Right lobe of liver (tissue), 6 donors: ENCODE measurements around the gene PYGB. TPM values are rescaled to one million over a fixed set of nuclear protein-coding genes. Genes with fewer than 3 reads are reported as not detected.
"Not testable (repeated sequence)": the region's sequence is repeated elsewhere in the genome, so short reads cannot be mapped to it uniquely, and the experiment has no call there.

Source experiments
- ATAC-seq, 4 donors: fragments of 200-7000 bp; cut with Tn5 transposase; one replicate each; pipeline ENCODE4 v1.9.1; 2020; ENCODE audit warnings: mild to moderate bottlenecking in 4 of 4, moderate library complexity in 4 of 4
- DNase-seq, 3 donors: peaks; one replicate each; pipeline ENCODE4 v3.0.0-alpha.2; 2020
- H3K27ac ChIP-seq, 3 donors: fragments of 200-600 bp; one replicate each; pipeline ENCODE4 v1.8.0; 2022
- H3K27me3 ChIP-seq, 2 donors: fragments of 200-600 bp; one replicate each; pipeline ENCODE4 v1.8.0; 2022
- H3K36me3 ChIP-seq, 4 donors: fragments of 200-600 bp; sonication (generic) in 1 of 4; one replicate each; pipeline versions ENCODE4 v1.5.1 to v1.8.0; 2017 to 2022; ENCODE audit warnings: control low read depth in 1 of 4
- H3K4me1 ChIP-seq, 4 donors: fragments of 200-600 bp; sonication (generic) in 1 of 4; one replicate each; pipeline versions ENCODE4 v1.5.1 to v1.8.0; 2017 to 2022; ENCODE audit warnings: control low read depth in 1 of 4
- H3K4me3 ChIP-seq, 3 donors: fragments of 200-600 bp; one replicate each; pipeline ENCODE4 v1.8.0; 2022
- H3K9me3 ChIP-seq, 4 donors: fragments of 200-600 bp; sonication (generic) in 1 of 4; one replicate each; pipeline versions ENCODE4 v1.5.1 to v1.8.0; 2017 to 2022; ENCODE audit warnings: control low read depth in 1 of 4
- CTCF ChIP-seq, 4 donors: fragments of 200-600 bp in 3 of 4; fragments of 450-650 bp in 1 of 4; IDR thresholded peaks; one replicate each; pipeline versions ENCODE4 v1.5.1 to v1.8.0; 2016 to 2022; ENCODE audit warnings: antibody characterized with exemption in 4 of 4, mild to moderate bottlenecking in 2 of 4
- POLR2A ChIP-seq: fragments of 450-650 bp; IDR thresholded peaks from one replicate; pipeline ENCODE4 v1.6.1; 2017; ENCODE audit warnings: antibody characterized with exemption, mild to moderate bottlenecking
- whole genome bisulfite sequencing: methylation state at CpG from one replicate; pipeline ENCODE4 v1.1.6; 2018; ENCODE audit warnings: low coverage, low lambda C conversion rate; ENCODE audit not compliant: insufficient coverage; ENCODE audit errors: missing lambda C conversion rate; 5-methylcytosine and 5-hydroxymethylcytosine counted together
- intact Hi-C, 2 donors: fragments of 100-400 bp; cut with DNase I; formaldehyde crosslinking; loops; one replicate each; pipeline versions ENCODE4 v1.11.2 to v1.14.1; 2022
- total RNA-seq, 6 experiments: library from RNA; depleted of rRNA in 2 of 6; stranded (reverse); fragments of >200 nt in 2 of 6; fragmentation: NEBNext Ultra II Directional in 3 of 6; extraction: Animal tissue kit (Norgen Biotek cat#: 25700) in 3 of 6; gene quantifications; one replicate each; pipeline versions ENCODE4 v1.1.0 to v1.2.4, GENCODE V29; 2016 to 2023
- donor health status: DM: no; HTN: yes; CAD: no.
- donor health status: DM: no; HTN: no; CAD: no.
- donor health status: DM: no; HTN: no; CAD: no.
- donor health status: DM: no; HTN: yes; CAD: no.
- donor health status: DM: no; HTN: yes; CAD: no.

PYGB gene
- total RNA-seq, 6 experiments from 2014 or later, result 6.6 to 27.4 (median 13.2) TPM

GRCh38 chr20:25259358-25259757 lies 11.5 kb downstream of the PYGB start:
- no peak overlapping the region for H3K4me3 ChIP-seq
- H3K27me3 ChIP-seq, result no peaks in the 10 kb centered on the region
- ATAC-seq, result no peak
- DNase-seq, result no peak
- intact Hi-C loops, result no loop called here
- H3K36me3 ChIP-seq, result peaks cover 0 to 2% (median 0%) of the 10 kb centered on the region in 4 donors
- no peak overlapping the region for H3K27ac ChIP-seq
- TF ChIP-seq CTCF (IDR thresholded peaks at IDR 0.05) (no peak), POLR2A (no peak)
- H3K4me1 ChIP-seq, result peaks cover 0 to 16% (median 6%) of the 10 kb centered on the region in 4 donors
- WGBS, result 98% methylated on average over 8 of the region's 12 CpGs
- no peaks in the 10 kb centered on the region for H3K9me3 ChIP-seq

DNA sequence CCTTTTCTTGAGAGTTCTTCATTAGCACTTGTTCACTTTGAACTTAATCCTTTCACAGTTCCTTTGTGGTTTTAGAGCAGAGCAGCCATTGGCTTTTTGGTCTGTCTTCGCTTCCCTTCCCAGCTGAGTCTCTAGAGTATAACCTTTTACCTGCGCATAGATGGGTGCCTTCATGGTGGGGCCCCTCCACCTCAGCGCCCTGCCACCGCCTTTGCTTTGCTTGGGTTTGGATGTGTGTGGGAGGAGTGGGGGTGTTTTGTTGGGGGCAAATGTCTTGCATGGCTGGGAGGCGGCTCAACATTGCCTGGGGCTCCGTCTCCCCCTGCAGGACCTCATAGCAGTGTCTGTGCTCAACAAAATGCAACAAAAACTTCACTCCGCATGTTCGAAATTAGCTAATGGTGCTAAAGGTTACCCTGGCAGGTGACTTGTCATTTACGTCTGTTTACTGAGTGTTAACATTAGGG lies 11.9 kb downstream of the PYGB start:
- Histone ChIP-seq H3K36me3 (peaks cover 0 to 2% (median 0%) of the 10 kb centered on the region in 4 donors), H3K9me3 (no peaks in the 10 kb centered on the region), H3K4me3 (no peak overlapping the region), H3K27ac (no peak overlapping the region), H3K4me1 (peaks cover 0 to 16% (median 6%) of the 10 kb centered on the region in 4 donors), H3K27me3 (no peaks in the 10 kb centered on the region)
- 96% methylated on average over 7 of the region's 9 CpGs for WGBS
- TF ChIP-seq POLR2A (no peak), CTCF (IDR thresholded peaks at IDR 0.05) (no peak)
- no peak for ATAC-seq
- intact Hi-C loops, result no loop called here
- DNase-seq, result no peak

- DNase-seq, intact Hi-C loops, H3K27ac ChIP-seq, ATAC-seq, H3K27me3 ChIP-seq, H3K36me3 ChIP-seq, H3K9me3 ChIP-seq, H3K4me3 ChIP-seq: not testable (repeated sequence)
- peaks cover 0 to 12% (median 4%) of the 10 kb centered on the region in 4 donors for H3K4me1 ChIP-seq
- 79% methylated on average over 9 of the region's 16 CpGs for WGBS
These were observed 13.0 kb downstream of the PYGB start for GRCh38 chr20:25260770-25261437.

DNA sequence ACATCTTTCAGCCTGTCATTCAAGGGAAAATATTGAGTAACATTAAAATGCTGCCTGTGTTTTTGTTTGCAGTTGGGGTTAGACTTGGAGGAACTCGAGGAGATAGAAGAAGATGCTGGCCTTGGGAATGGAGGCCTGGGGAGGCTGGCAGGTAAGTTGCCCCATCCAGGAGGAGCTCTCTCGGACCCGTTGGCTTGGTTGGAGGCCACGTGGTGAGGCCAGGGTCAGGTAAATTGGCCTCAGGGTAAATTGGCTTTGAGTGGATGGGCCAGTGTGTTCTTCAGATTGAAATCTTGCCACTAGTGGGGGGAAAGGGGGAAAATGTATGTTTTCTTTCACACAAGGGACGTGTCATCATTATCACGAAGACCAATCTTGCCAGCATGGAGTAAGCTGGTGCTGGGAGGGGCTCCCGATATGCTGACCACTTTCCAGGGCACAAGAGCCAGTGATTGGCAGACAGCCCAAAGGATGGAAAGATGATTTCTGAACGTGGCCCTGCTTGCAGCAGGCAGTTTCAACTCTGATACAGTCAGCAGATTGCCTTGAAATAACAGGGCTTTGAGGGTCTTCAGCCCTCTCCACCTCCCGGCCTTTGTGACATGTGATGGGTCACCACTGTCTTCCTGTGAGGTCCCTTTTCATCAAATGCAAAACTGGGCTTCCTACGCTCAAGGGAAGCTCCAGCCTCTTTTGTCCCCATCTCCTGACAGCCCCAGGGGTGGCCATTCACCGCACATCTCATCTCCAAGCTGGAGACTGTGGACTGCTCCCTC lies 21.4 kb downstream of the PYGB start:
- intact Hi-C loops, result no loop called here
- H3K27me3 ChIP-seq, result no peaks in the 10 kb centered on the region
- peaks cover 0 to 5% (median 0%) of the 10 kb centered on the region in 4 donors for H3K36me3 ChIP-seq
- ATAC-seq (no peak), DNase-seq (peak in 2 of 3 donors; percentile 21 to 37)
- H3K9me3 ChIP-seq, result no peaks in the 10 kb centered on the region
- TF ChIP-seq POLR2A (no peak), CTCF (IDR thresholded peaks at IDR 0.05) (no peak)
- WGBS, result 100% methylated on average over 3 of the region's 11 CpGs
- no peak overlapping the region for H3K27ac ChIP-seq
- no peak overlapping the region for H3K4me3 ChIP-seq
- H3K4me1 ChIP-seq, result no peaks in the 10 kb centered on the region

DNA sequence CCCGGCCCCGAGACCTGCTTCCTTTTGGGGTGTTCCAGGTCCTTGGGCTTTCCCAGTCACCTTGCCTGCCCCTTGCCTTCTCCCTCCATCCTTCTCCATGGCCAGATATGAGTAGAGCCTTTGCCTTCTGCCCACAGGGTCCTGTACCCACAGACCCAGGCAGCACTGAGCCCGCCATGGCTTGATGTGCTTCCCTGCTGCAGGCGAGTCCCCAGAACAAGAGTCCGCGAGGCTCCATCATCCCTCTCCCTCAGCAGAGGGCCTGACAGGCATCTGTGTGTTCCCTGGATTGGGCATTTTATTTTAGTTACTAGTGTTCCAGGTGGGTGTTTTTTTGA lies 21.9 kb downstream of the PYGB start:
- H3K27ac ChIP-seq, result no peak overlapping the region
- no peaks in the 10 kb centered on the region for H3K4me1 ChIP-seq
- intact Hi-C loops, result loop anchor here in 1 of 2 donors (10.0 kb wide), 1 partner anchor 75 kb away; the partner anchor contains the start of gene ENTPD6
- no peaks in the 10 kb centered on the region for H3K9me3 ChIP-seq
- ATAC-seq (no peak), DNase-seq (peak in 1 of 3 donors; percentile 32)
- TF ChIP-seq POLR2A, result no peak
- TF ChIP-seq CTCF (IDR thresholded peaks at IDR 0.05), result no peak
- no peaks in the 10 kb centered on the region for H3K27me3 ChIP-seq
- H3K4me3 ChIP-seq, result no peak overlapping the region
- H3K36me3 ChIP-seq, result peaks cover 0 to 5% (median 0%) of the 10 kb centered on the region in 4 donors
- WGBS, result 94% methylated on average over 4 of the region's 6 CpGs
